GM21367 (cell line): ENCODE data around the gene RPRD1B.
A peak's percentile ranks its signal among the peaks of the same experiment; 100 is the strongest.
"Not testable (repeated sequence)": the region's sequence is repeated elsewhere in the genome, so short reads cannot be mapped to it uniquely, and the experiment has no call there.

Experiments used
- ATAC-seq: cut with Tn5 transposase; IDR thresholded peaks from one replicate; pipeline ENCODE4 v1.9.1; 2021; ENCODE audit not compliant: unreplicated experiment

Gene RPRD1B

DNA sequence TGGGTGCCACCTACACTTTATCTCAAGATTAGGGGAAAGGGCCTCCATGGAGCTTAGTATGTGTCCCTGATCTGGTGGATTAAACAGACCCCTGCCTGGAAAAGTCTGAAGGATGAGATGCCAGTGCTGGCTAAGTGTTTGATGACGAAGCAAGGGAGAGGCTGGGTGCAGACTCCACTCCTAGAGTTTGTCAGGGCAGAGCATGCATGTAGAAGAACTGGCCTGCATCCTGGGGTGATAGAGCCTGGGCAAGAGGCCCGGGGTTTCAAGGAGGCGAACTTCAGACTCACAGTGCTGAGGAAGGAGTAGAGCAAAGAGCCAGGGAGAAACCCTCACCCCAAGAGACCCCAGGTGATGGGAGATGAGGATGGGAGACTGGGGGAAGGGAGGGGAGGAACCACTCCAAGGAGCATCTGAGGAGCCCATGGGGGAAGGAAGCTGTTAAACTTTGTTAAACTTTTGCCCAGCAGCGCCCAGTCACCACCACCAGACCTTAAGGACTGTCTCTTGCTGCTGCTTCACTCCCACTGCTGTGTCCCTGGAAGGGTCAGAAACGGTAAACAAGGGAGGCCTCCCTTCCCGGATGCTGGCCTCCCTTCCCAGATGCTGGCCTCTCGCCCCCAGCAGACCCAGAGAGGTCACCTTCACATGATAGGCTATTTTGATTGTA lies 61.6 kb downstream of the RPRD1B start:
- ATAC-seq, result peak; percentile 2

DNA sequence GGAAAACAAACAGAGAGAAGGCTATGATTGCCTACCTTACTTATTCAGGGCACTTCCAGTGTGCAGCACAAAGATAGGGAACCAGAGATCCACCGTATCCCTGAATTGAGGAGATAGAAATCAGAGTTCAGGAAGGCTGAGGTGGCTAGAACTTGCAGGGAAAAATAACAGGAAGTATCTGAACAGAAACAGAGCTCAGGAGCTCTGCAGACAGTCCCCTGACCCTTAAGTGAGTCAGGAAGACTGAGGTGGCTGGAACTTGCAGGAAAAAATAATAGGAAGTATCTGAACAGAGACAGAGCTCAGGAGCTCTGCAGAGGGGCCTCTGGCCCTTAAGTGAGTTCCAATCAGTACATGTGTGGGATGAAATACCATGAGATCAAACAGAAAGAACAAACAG lies 65.4 kb downstream of the RPRD1B start:
- ATAC-seq, result no peak

DNA sequence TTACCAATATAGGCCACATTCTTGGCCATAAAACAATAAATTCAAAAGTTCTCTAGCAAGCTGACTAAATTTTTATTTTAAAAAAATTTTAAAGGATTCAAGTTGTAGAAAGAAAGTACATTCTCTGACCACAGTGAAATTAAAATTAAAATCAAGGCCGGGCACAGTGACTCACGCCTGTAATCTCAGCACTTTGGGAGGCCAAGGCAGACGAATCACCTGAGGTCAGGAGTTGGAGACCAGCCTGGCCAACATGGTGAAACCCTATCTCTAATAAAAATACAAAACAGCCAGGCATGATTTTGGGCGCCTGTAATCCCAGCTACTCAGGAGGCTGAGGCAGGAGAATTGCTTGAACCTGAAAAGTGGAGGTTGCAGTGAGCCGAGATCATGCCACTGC lies 68.7 kb downstream of the RPRD1B start:
- not testable (repeated sequence) for ATAC-seq

DNA sequence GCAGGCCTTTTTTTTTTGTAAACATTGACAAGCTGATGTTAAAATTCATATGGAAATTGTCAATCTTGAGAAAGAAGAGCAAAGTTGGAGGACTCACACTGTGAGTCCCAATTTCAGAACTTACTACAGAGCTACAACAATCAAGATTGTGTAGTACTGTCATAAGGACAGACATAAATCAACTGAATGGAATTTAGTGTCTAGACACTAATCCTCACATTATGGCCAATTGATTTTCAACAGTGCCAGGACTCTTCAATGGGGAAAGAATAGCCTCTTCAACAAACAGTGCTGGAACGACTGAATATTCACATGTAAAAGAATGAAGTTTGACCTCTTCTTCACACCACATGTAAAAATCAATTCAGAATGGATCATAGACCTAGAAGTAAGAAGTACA lies 70.7 kb downstream of the RPRD1B start:
- no peak for ATAC-seq

DNA sequence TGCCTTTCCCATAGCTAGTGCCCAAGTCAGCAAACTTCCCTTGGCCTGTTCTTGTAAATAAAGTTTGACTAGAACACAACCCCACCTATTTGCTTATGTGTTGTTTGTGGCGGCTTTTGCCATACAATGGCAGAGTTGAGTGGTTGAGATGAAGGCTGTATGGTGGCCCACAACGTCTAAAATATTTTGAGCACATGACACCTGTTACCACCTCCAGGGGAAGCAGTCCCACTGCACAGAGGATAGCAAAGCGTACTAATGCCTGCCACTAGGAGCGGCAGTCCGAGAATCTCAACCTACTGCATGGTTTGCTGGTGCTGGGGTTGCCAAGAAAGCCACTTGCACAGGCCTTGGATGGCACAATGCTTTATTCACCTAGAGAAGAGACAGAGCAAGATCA lies 72.9 kb downstream of the RPRD1B start:
- no peak for ATAC-seq

DNA sequence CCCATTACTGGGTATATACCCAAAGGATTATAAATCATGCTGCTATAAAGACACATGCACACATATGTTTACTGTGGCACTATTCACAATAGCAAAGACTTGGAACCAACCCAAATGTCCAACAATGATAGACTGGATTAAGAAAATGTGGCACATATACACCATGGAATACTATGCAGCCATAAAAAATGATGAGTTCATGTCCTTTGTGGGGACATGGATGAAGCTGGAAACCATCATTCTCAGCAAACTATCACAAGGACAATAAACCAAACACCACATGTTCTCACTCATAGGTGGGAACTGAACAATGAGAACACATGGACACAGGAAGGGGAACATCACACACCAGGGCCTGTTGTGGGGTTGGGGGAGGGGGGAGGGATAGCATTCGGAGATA lies 73.8 kb downstream of the RPRD1B start:
- not testable (repeated sequence) for ATAC-seq

DNA sequence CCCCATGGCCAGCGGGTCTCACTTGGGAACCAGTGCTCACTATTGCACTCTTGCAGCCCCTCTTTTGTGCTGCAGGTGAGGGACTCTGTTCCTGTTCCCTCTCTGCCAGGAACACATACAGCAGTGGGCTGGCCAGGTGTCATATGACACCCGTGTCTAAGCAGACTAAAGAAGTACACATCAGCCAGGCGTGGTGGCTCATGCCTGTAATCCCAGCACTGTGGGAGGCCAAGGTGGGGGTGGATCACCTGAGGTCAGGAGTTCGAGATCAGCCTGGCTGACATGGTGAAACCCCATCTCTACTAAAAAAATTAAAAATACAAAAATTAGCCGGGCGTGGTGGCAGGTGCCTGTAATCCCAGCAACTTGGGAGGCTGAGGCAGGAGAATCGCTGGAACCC lies 74.4 kb downstream of the RPRD1B start:
- not testable (repeated sequence) for ATAC-seq

DNA sequence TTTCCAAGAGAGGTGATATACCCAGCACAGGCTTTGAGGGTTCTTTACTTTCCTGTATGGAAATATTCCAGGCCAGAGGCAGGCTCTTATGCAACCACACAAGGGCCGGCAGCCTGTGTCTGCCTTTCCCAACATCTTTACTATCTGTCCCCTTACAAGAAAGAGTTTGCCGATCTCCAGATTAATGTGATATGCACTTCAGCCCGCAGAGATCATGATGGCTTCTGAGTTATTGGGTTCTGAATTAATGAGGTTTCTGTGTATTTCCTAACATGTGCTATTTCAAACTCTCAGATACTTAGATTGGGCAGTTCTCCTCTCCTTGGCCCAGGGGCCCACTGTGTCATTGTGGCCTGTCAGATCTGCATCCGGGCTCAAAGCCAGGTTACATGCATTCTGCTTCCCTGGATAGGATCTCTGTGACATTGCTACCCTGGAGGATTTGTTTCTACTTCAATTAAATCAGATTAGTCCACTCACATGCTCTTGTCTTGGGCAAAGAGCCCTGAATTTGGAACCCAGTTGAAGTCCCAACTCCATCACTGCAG lies 75.0 kb downstream of the RPRD1B start:
- ATAC-seq, result no peak

DNA sequence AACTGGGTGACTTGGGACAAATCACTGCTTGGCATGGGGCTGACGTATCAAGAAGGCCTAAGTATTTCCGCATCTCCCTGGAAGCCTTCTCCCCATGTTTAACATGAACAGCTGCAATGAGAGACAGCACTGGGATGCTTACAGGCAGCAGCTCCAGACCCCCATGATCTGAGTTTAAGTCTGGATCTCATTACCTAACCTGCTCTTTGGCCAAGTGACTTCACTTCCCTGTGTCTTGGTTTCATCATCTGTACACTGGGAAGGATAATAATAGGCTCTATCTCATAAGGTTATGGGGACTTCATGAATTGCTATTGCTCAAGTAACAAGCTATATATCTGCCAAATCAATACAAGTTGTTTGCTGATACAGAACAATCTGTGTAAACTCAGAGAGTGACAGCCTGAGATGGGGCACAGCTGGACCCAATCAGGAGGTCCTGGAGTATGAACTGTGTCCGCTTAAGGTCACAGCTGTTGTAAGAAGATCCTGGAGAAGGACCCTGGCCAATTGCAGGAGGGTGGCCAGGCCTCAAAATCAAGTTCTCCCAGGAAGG lies 75.5 kb downstream of the RPRD1B start:
- no peak for ATAC-seq

DNA sequence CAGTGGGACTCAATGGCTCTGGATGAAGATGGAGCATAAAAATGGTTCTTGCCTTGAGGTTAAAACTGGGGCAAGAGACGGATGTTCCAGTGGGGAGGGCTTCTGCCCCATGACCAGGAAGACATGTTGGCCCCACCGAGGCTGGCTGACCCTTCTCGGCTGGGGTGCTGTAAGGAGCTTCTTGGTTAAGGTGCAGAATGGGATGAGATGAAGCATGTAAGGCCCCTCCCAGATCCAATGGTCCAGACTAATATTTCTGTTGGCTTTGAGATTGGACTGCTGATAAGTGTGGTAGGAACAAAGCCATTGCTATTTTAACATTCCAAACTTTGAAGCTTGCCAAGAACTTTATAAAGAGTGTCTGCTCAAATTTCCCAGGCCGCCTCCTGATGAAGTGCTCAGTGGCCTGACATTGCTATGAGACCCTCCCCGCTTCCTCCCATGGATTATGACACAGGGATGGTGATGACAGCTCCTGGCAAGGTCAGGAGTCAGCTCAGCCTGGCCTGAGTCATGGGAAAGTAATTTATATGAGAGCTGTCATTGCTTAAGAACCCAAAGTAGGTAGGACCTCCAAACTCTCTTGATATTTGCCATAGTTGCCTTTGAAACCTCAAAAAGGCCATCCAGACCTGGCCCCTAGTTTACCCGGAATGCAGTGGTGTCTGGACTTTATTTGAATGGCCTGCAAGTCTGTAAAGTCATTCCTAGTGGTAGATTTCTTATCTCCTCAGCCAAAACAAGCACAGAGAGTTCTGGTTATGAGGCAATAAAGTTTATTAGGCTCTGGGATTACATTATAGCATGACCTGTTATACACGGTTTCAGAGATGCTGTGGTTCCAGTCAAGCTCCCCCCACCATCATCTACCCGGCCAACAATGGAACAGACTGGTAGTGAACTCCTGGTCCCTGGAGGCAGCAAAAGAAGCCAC lies 76.3 kb downstream of the RPRD1B start:
- no peak for ATAC-seq

DNA sequence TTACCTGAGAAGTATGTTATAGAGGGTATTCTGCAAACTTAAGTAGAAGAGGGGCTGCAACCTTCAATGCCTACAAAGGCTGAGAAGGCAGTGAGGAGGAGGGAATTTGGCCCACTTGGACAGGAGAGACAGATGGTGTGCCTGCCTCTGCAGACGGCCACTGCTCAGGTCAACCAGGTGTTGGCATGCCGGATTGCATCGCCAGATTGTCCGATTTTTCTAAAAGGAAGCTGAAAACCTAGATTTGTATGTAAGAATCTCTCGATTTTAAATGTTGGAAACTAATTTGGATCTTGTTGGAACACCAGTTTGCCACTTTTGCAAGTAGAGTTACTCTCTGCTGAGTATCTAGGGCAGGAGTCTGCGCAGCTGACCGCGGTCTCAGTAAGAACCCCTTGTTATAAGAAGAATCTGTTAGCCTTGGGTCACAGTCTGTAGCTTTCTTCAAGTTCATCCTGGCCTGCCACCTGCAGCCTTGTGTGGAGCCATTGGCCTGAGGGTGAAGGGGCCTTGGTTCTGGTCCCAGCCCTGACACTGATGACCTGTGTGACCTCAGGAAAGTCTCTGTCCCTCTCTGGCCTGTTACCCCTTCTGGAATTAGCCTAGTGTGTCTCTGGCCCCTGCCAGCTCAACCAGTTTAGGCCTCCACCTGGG lies 77.1 kb downstream of the RPRD1B start:
- no peak for ATAC-seq

DNA sequence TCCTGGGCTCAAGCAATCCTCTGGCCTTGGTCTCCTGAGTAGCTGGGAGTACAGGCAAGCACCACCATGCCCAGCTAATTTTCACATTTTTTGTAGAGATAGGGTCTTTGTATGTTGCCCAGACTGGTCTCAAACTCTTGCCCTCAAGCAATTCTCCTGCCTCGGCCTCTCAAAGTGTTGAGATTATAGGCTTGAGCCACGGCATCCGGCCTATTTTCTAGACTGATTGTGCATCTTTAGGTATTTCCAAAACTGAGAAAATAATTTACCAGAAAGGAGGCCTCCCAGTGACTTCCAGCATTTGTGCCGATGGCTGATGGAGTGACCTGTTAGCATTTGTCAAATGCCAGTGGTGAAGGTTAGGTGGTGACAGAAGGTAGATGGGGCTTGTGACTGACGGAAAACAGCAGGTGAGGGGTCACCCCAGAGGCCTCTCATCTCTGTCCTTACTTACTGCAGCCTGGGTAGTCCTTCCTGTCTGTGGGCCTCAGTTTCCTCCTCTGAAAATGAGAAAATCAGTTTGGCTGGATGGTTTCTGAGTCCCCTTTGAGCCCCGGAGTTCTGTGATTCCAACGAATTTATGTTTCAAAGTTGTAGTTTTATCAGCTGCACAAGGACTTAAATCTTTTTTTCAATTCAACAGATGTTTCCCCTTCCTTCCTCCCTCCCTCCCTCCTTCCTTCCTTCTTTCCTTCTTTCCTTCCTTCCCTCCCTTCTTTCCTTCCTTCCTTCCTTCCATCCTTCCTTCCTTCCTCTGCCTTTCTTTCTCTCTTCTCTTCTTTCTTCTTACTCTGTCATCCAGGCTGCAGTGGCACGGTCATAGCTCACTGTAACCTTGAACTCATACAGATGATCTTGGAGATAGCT lies 78.1 kb downstream of the RPRD1B start:
- ATAC-seq, result no peak

DNA sequence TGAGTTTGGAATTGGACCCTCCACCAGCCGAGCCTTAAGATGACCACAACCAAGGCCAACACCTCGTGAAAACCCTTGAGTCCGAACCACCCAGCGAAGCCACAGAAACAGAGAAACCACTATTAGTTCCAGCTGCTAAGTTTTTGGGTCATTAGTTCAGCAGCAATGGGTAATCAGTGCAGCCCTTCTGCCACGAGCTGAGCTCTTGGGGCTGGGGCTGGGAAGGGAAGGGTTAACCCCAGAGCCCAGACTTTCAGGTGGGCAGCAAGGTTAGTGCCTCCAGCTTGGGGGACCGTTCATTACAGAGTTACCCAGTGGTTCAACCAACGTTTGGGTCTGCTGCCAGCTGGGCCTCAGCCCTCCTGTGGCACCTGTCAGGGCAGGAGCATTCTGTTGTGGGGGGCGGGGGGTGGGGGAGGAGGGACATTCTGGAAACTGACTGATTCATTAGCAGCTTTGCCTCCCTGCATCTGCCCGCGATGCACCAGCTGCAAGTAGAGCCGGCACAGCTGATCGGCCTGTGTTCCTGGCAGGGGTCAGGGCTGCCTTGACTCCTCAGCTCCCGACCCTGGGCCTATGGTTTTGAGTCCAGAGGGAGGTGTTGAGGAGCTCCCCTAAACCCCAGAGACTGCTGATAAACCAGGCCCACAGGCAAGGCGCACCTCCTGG lies 78.8 kb downstream of the RPRD1B start:
- ATAC-seq, result no peak

DNA sequence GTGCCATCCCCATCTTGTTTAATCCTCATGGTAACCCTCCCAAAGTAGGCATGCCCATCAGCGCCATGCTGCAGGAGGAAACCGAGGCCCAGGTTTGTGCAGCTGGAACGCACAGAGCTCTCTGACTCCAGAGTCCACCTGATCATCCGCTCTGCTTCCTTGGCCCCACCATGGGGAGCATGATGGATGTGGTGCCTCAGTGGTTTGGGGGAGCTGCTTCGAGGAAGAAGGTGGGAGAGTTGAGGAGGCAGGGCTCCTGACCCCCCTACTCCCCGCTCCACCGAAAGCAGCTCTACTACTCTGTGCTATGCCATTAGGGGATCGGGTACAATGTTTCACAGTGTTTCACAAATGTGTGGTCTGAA lies 79.4 kb downstream of the RPRD1B start:
- no peak for ATAC-seq

DNA sequence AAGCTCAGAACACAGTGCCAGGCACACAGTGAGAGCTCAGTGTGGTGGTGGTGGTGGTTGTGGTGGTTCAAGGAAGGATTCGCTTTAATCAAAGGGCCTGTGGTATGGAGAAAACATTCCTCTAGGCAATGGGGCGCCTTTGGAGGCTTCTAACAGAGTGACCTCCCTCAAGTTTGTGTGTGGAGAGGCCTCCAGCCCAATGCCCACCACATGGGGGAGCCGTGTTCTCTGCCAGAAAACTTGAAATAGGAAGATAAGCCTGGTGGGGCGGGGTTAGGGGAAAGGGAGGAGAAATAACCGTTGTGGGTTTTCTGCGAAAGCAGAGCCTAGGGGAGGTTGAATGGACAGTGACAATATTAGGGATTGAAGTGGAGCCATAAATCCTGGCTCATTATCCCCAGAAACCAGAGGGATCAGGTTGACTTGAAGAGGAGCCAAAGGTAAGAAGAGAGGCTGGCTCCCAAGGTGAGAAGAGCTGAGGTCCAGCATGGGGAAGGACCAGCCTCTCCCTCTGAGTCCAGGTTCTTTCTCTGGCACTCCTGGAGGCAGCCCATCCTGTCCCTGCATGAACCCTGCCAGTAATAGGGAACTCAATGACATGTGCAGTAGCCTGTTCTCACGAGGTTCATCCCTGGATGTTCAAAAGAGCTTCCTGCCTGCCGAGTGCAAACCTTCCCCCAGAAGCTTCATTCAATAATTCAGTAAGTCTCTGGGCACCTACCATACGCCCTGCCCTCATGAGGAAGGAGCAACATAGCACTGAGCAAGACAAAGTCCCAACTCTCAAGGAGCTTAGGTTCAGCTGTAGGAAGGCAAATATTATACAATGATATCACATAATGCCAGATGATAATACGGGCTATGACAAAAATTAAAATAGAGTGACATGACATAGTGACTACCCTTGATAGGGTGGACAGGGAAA lies 80.1 kb downstream of the RPRD1B start:
- no peak for ATAC-seq

DNA sequence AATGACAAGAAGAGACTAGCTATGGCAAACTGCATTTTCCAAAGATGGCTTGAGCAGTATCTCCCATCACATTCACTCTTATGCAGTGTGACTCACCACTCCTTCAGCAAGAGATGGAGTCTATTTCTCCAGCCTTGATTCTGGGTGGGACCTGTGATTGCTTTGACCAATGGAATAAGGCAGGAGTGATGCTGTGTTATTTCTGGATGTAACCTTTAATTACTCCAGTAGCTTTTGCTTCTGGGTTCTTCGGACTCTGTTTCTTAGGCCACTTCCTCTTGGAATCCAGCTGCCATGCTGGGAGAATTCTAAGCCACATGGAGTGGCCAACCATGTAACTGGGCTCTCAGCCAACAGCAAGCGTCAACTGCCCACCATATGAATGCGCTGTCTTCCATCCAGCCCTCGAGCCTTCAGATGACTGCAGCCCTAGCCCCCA lies 80.8 kb downstream of the RPRD1B start:
- ATAC-seq, result no peak

DNA sequence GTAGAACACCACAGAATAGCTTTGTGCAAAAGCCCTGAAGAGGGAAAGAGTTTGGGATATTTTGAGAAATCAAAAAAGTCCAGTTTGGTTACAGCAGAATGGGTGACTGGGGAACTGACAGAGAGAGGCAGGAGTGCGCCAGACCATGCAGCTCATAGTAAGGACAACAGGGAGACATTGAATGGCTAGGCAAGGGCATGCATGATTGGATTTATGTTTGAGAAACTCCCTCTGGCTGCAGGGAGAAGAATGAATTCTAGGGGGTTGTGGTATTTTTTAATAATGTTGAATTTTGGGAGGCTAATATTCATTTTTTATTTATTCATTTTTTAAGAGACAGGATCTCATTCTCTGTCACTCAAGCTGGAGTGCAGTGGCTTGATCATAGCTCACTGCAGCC lies 81.7 kb downstream of the RPRD1B start:
- no peak for ATAC-seq

DNA sequence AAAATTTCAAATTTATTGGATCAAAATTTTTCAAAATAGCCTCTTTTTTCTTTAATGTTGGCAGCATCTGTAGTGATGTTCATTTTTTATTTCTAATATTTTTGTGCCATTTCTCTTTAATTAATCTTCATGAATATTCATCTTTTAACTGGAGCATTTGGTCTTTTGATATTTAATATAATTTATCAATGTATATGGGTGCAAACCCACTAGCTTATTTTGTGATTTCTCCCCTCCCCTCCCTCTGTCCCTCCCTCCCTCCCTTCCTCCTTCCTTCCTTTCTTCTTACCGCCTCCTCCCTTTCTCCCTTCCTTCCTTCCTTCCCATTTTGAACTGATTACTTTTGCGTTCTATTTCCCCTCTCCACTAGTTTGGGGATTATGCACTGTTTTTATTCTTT lies 82.3 kb downstream of the RPRD1B start:
- no peak for ATAC-seq
